GM21390 (cell line): ENCODE measurements around the gene LGALSL.

ENCODE experiments used
- ATAC-seq: cut with Tn5 transposase; IDR thresholded peaks from one replicate; pipeline ENCODE4 v1.9.1; 2021; ENCODE audit not compliant: unreplicated experiment

The LGALSL gene

GRCh38 chr2:64492272-64492671 lies 38.3 kb downstream of the LGALSL start:
- ATAC-seq: no peak

- ATAC-seq: no peak
These were observed 38.9 kb downstream of the LGALSL start for GRCh38 chr2:64492821-64493220.

GRCh38 chr2:64493788-64494187 lies 39.8 kb downstream of the LGALSL start:
- ATAC-seq: no peak

GRCh38 chr2:64498438-64498837 lies 44.5 kb downstream of the LGALSL start:
- no peak for ATAC-seq

GRCh38 chr2:64500549-64500948 lies 46.6 kb downstream of the LGALSL start:
- no peak for ATAC-seq

- ATAC-seq: no peak
These were observed 48.0 kb downstream of the LGALSL start for GRCh38 chr2:64501946-64502345.

- no peak for ATAC-seq
These were observed 48.9 kb downstream of the LGALSL start for GRCh38 chr2:64502860-64503259.

GRCh38 chr2:64504774-64505720 lies 51.1 kb downstream of the LGALSL start:
- no peak for ATAC-seq

GRCh38 chr2:64506686-64507085 lies 52.7 kb downstream of the LGALSL start:
- ATAC-seq: no peak
